ENCODE results near the gene DNAJC4. TPM values are rescaled to one million over a fixed set of nuclear protein-coding genes. Genes with fewer than 3 reads are reported as not detected.

The DNAJC4 gene
- total RNA-seq, 2 experiments from 2014 or later: 14.1 to 42.4 TPM

DNA sequence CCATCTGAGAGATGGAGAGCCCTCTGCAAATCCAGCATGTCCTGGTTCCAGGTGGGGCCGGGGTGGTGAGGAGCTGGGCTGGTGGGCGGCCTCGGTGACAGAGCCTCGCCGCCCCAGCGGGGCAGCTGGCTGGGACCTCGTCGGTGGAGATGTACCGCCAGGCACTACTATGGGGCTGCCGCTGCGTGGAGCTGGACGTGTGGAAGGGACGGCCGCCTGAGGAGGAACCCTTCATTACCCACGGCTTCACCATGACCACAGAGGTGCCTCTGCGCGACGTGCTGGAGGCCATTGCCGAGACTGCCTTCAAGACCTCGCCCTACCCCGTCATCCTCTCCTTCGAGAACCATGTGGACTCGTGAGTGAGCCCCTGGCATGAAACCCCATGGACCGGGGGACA is 28.0 kb downstream of the DNAJC4 start:
- no peaks in the 10 kb centered on the region for H3K9me3 ChIP-seq (ENCODE audit: low read length)
- no peak overlapping the region for H3K27ac ChIP-seq (ENCODE audit: low read depth, low read length, poor library complexity, severe bottlenecking)
- no peaks in the 10 kb centered on the region for H3K9me2 ChIP-seq (ENCODE audit: insufficient read depth, low read length)
- no peak overlapping the region for H3K4me3 ChIP-seq (ENCODE audit: low read depth, low read length, poor library complexity, severe bottlenecking)
- no peaks in the 10 kb centered on the region for H3K4me1 ChIP-seq (ENCODE audit: insufficient read depth, low read length, poor library complexity, severe bottlenecking)
- H4K20me1 ChIP-seq (ENCODE audit: insufficient read depth, low read length): no peaks in the 10 kb centered on the region
- ChIA-PET POLR2A (no interaction called here), CTCF (ENCODE audit: unreplicated experiment) (interaction anchor here (0.7 kb wide), 1 partner anchor 9 kb away, joined by 3 read pairs; no protein-coding TSS in a partner anchor)
- H3K79me2 ChIP-seq (ENCODE audit: insufficient read depth, low read depth, low read length): no peaks in the 10 kb centered on the region
- H3K4me2 ChIP-seq (ENCODE audit: low read length): no peak overlapping the region
- no TSS peak for BruUV-seq (replicated peaks)
- intact Hi-C loops (cut with micrococcal nuclease; ENCODE audit: unreplicated experiment): no loop called here
- DNase-seq (ENCODE audit: low spot score): no peak
- H3K36me3 ChIP-seq (ENCODE audit: insufficient read depth, low read length): no peaks in the 10 kb centered on the region
- no peak overlapping the region for H2AFZ ChIP-seq (ENCODE audit: low read length)
- TF ChIP-seq, protein P1, sequence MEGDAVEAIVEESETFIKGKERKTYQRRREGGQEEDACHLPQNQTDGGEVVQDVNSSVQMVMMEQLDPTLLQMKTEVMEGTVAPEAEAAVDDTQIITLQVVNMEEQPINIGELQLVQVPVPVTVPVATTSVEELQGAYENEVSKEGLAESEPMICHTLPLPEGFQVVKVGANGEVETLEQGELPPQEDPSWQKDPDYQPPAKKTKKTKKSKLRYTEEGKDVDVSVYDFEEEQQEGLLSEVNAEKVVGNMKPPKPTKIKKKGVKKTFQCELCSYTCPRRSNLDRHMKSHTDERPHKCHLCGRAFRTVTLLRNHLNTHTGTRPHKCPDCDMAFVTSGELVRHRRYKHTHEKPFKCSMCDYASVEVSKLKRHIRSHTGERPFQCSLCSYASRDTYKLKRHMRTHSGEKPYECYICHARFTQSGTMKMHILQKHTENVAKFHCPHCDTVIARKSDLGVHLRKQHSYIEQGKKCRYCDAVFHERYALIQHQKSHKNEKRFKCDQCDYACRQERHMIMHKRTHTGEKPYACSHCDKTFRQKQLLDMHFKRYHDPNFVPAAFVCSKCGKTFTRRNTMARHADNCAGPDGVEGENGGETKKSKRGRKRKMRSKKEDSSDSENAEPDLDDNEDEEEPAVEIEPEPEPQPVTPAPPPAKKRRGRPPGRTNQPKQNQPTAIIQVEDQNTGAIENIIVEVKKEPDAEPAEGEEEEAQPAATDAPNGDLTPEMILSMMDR (conservative IDR thresholded peaks at IDR 0.05; ENCODE audit: low read length): no peak
- no peak for TF ChIP-seq EZH2phosphoT487 (IDR thresholded peaks at IDR 0.05; ENCODE audit: borderline replicate concordance, low read depth, low read length)

DNA sequence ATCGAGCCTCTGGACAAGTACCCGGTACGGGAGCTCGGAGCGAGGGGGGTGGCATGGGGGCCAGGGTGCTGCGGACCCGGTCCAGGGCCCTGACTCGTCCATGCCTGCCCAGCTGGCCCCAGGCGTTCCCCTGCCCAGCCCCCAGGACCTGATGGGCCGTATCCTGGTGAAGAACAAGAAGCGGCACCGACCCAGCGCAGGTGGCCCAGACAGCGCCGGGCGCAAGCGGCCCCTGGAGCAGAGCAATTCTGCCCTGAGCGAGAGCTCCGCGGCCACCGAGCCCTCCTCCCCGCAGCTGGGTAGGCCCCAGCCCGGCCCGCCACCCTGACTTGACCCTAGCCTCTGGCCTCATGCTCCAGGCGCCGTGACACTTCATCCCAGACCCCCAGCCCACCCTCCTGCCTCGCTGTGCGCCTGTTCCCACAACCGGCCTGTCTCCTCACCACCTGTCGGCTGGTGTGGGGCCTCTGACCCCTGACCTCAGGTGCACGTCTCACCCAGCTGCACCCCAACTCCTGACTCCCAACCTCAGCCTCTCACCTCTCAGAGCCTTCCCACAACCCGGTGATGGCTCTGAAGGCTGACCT is 28.7 kb downstream of the DNAJC4 start:
- POLR2A ChIA-PET: no interaction called here
- intact Hi-C loops (cut with micrococcal nuclease; ENCODE audit: unreplicated experiment): no loop called here

DNA sequence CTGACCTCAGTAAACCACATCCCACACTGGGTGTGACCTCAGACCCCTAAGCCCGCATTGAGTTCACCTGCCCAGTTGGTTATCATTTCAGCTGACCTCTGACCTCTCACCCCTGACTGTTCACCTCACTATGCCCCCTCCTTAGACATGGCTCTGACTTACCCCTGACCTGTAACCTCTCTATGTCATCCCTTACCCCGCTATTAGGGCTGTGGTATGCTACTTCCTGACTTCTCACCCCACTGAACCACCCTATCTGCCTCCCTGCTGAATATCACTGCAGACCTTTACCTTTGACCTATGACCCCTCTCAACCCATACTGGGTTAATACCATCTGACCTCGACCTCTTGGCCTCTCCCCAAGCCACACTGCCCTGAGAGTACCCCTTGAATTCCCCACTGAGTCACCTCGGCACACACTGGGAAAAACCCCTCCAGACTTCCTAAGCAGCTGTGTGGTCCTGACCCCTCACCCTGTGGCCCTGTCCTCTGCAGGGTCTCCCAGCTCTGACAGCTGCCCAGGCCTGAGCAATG is 29.3 kb downstream of the DNAJC4 start:
- no TSS peak for BruUV-seq (replicated peaks)
- Histone ChIP-seq H3K4me1 (ENCODE audit: insufficient read depth, low read length, poor library complexity, severe bottlenecking) (no peaks in the 10 kb centered on the region), H3K4me3 (ENCODE audit: low read depth, low read length, poor library complexity, severe bottlenecking) (no peak overlapping the region), H3K36me3 (ENCODE audit: insufficient read depth, low read length) (no peaks in the 10 kb centered on the region), H2AFZ (ENCODE audit: low read length) (no peak overlapping the region), H4K20me1 (ENCODE audit: insufficient read depth, low read length) (no peaks in the 10 kb centered on the region), H3K9me3 (ENCODE audit: low read length) (no peaks in the 10 kb centered on the region), H3K27ac (ENCODE audit: low read depth, low read length, poor library complexity, severe bottlenecking) (no peak overlapping the region), H3K79me2 (ENCODE audit: insufficient read depth, low read depth, low read length) (no peaks in the 10 kb centered on the region), H3K4me2 (ENCODE audit: low read length) (no peak overlapping the region), H3K9me2 (ENCODE audit: insufficient read depth, low read length) (no peaks in the 10 kb centered on the region)
- ChIA-PET CTCF (ENCODE audit: unreplicated experiment) (no interaction called here), POLR2A (no interaction called here)
- no peak for DNase-seq (ENCODE audit: low spot score)
- intact Hi-C loops (cut with micrococcal nuclease; ENCODE audit: unreplicated experiment): no loop called here
- TF ChIP-seq, protein P1 (conservative IDR thresholded peaks at IDR 0.05; ENCODE audit: low read length): no peak
- TF ChIP-seq EZH2phosphoT487 (IDR thresholded peaks at IDR 0.05; ENCODE audit: borderline replicate concordance, low read depth, low read length): no peak

More for the DNA sequence above, 28.7 kb downstream of the DNAJC4 start:
- Histone ChIP-seq H3K27ac (ENCODE audit: low read depth, low read length, poor library complexity, severe bottlenecking) (no peak overlapping the region), H3K9me3 (ENCODE audit: low read length) (no peaks in the 10 kb centered on the region), H3K9me2 (ENCODE audit: insufficient read depth, low read length) (no peaks in the 10 kb centered on the region), H4K20me1 (ENCODE audit: insufficient read depth, low read length) (no peaks in the 10 kb centered on the region), H3K4me2 (ENCODE audit: low read length) (no peak overlapping the region), H3K4me3 (ENCODE audit: low read depth, low read length, poor library complexity, severe bottlenecking) (no peak overlapping the region), H3K4me1 (ENCODE audit: insufficient read depth, low read length, poor library complexity, severe bottlenecking) (no peaks in the 10 kb centered on the region), H3K79me2 (ENCODE audit: insufficient read depth, low read depth, low read length) (no peaks in the 10 kb centered on the region), H3K36me3 (ENCODE audit: insufficient read depth, low read length) (no peaks in the 10 kb centered on the region), H2AFZ (ENCODE audit: low read length) (no peak overlapping the region)
- DNase-seq (ENCODE audit: low spot score): no peak
- TF ChIP-seq EZH2phosphoT487 (IDR thresholded peaks at IDR 0.05; ENCODE audit: borderline replicate concordance, low read depth, low read length): no peak
- TF ChIP-seq, protein P1 (conservative IDR thresholded peaks at IDR 0.05; ENCODE audit: low read length): no peak
- CTCF ChIA-PET (ENCODE audit: unreplicated experiment): interaction anchor here (0.7 kb wide), 1 partner anchor 9 kb away, joined by 3 read pairs; no protein-coding TSS in a partner anchor
- BruUV-seq (replicated peaks): no TSS peak
